IMR-90 (cell line): Measurements from ENCODE around the gene DPF1. TPM values are rescaled to one million over a fixed set of nuclear protein-coding genes. Genes with fewer than 3 reads are reported as not detected.

Experiments used
- ATAC-seq: fragments of 200-7000 bp; cut with Tn5 transposase; 2 replicates; pipeline ENCODE4 v1.9.1; 2020; ENCODE audit warnings: low read depth, mild to moderate bottlenecking, moderate library complexity
- BruUV-seq: library from RNA; stranded (reverse); fragments of 400-500 nt; replicated peaks from 2 replicates; lab custom pipeline; 2021; lab: Mats Ljungman, UMichigan
- CTCF ChIA-PET: fragments of 300-600 bp; formaldehyde crosslinking; extraction: SDS; loops from one replicate; lab custom pipeline; 2021; ENCODE audit warnings: antibody characterized with exemption; lab: Yijun Ruan, JAX
- POLR2A ChIA-PET: fragments of 300-600 bp; sonication (Branson Sonifier 250); formaldehyde crosslinking; loops from one replicate; lab custom pipeline; 2022; ENCODE audit warnings: antibody characterized with exemption; ENCODE audit not compliant: unreplicated experiment; lab: Charles Lee
- DNase-seq: peaks from one replicate; pipeline ENCODE4 v3.0.0; 2013
- H2AFZ ChIP-seq: replicated peaks from 2 replicates; pipeline ENCODE3; 2013; ENCODE audit warnings: low read length, mild to moderate bottlenecking; ENCODE audit not compliant: poor library complexity
- H2AK5ac ChIP-seq: 2 replicates; pipeline ENCODE4 v1.6.1; 2013; ENCODE audit warnings: low read depth, low read length, inconsistent platforms
- H2AK9ac ChIP-seq: replicated peaks from 2 replicates; pipeline ENCODE3; 2013; ENCODE audit warnings: mild to moderate bottlenecking, low read depth, low read length, moderate library complexity; ENCODE audit not compliant: poor library complexity
- H2BK120ac ChIP-seq: 2 replicates; pipeline ENCODE4 v1.6.1; 2013; ENCODE audit warnings: low read depth, low read length, inconsistent platforms
- H2BK15ac ChIP-seq: 3 replicates; pipeline ENCODE4 v1.6.1; 2013; ENCODE audit warnings: low read depth, low read length, inconsistent platforms
- H2BK20ac ChIP-seq: 2 replicates; pipeline ENCODE4 v1.6.1; 2013; ENCODE audit warnings: low read depth, mild to moderate bottlenecking, inconsistent platforms, low read length, moderate library complexity
- H2BK5ac ChIP-seq: 2 replicates; pipeline ENCODE4 v1.6.1; 2013; ENCODE audit warnings: mild to moderate bottlenecking, low read depth, low read length, inconsistent platforms; ENCODE audit not compliant: poor library complexity, severe bottlenecking
- H3K14ac ChIP-seq: replicated peaks from 2 replicates; pipeline ENCODE4 v1.6.1; 2013; ENCODE audit warnings: low read depth, low read length, inconsistent platforms
- H3K18ac ChIP-seq: 2 replicates; pipeline ENCODE4 v1.6.1; 2013; ENCODE audit warnings: low read depth, low read length, control low read depth
- H3K23ac ChIP-seq: 2 replicates; pipeline ENCODE4 v1.6.1; 2013; ENCODE audit warnings: low read depth, low read length, inconsistent platforms
- H3K27ac ChIP-seq: 2 replicates; pipeline ENCODE4 v1.5.1; 2013; ENCODE audit warnings: mild to moderate bottlenecking, control low read depth, low read length; ENCODE audit not compliant: insufficient read depth
- H3K27me3 ChIP-seq: 2 replicates; pipeline ENCODE4 v1.6.1; 2013; ENCODE audit warnings: low read length; ENCODE audit not compliant: control insufficient read depth, insufficient read depth
- H3K36me3 ChIP-seq: 2 replicates; pipeline ENCODE4 v1.6.1; 2013; ENCODE audit warnings: low read length, mixed read lengths; ENCODE audit not compliant: control insufficient read depth, insufficient read depth
- H3K4ac ChIP-seq: 2 replicates; pipeline ENCODE4 v1.6.1; 2013; ENCODE audit warnings: low read depth, low read length, inconsistent platforms
- H3K4me1 ChIP-seq: 2 replicates; pipeline ENCODE4 v1.6.1; 2013; ENCODE audit warnings: low read length, mixed read lengths; ENCODE audit not compliant: control insufficient read depth, insufficient read depth
- H3K4me2 ChIP-seq: 2 replicates; pipeline ENCODE4 v1.6.1; 2013; ENCODE audit warnings: low read depth, mild to moderate bottlenecking, control low read depth, low read length, moderate library complexity
- H3K4me3 ChIP-seq: 2 replicates; pipeline ENCODE4 v1.5.1; 2013; ENCODE audit warnings: low read depth, mild to moderate bottlenecking, control low read depth, low read length, moderate library complexity; ENCODE audit not compliant: insufficient read depth
- H3K56ac ChIP-seq: 2 replicates; pipeline ENCODE4 v1.6.1; 2013; ENCODE audit warnings: low read length, inconsistent platforms; ENCODE audit not compliant: insufficient read depth; ENCODE audit errors: extremely low read depth
- H3K79me1 ChIP-seq, 2 experiments: 2 replicates each; pipeline ENCODE4 v1.6.1; 2013; ENCODE audit warnings: low read length in 2 of 2, inconsistent platforms in 1 of 2, low read depth in 1 of 2
- H3K9ac ChIP-seq: 2 replicates; pipeline ENCODE4 v1.6.1; 2013; ENCODE audit warnings: low read depth, low read length, control low read depth
- H3K9me1 ChIP-seq: 2 replicates; pipeline ENCODE4 v1.6.1; 2013; ENCODE audit warnings: low read length, inconsistent platforms; ENCODE audit not compliant: insufficient read depth
- H3K9me3 ChIP-seq: 2 replicates; pipeline ENCODE4 v1.6.1; 2013; ENCODE audit warnings: low read length; ENCODE audit not compliant: control insufficient read depth, insufficient read depth
- H4K20me1 ChIP-seq: 2 replicates; pipeline ENCODE4 v1.6.1; 2013; ENCODE audit warnings: low read length, inconsistent platforms; ENCODE audit not compliant: insufficient read depth
- H4K5ac ChIP-seq: 2 replicates; pipeline ENCODE4 v1.6.1; 2013; ENCODE audit warnings: mild to moderate bottlenecking, low read depth, low read length, control low read depth
- H4K8ac ChIP-seq, 2 experiments: 2 replicates each; pipeline ENCODE4 v1.6.1; 2013; ENCODE audit warnings: low read depth in 2 of 2, low read length in 2 of 2, control low read depth in 1 of 2, inconsistent platforms in 1 of 2
- H4K91ac ChIP-seq: 2 replicates; pipeline ENCODE4 v1.6.1; 2013; ENCODE audit warnings: low read depth, low read length, inconsistent platforms; ENCODE audit not compliant: insufficient read depth
- BHLHE40 ChIP-seq: fragments of 150-350 bp; IDR thresholded peaks from 2 replicates; pipeline ENCODE4 v1.6.1; 2016; ENCODE audit warnings: mild to moderate bottlenecking, low read depth, low read length
- CEBPB ChIP-seq: IDR thresholded peaks from 2 replicates; pipeline ENCODE4 v1.6.1; 2012; ENCODE audit warnings: low read depth, low read length, improper control_type of control experiment
- CHD1 ChIP-seq: IDR thresholded peaks from 2 replicates; pipeline ENCODE4 v1.6.1; 2012; ENCODE audit warnings: low read depth, low read length, improper control_type of control experiment
- FOS ChIP-seq: fragments of 150-350 bp; IDR thresholded peaks from 2 replicates; pipeline ENCODE4 v1.6.1; 2016; ENCODE audit warnings: low read depth, low read length
- MAFK ChIP-seq: IDR thresholded peaks from 2 replicates; pipeline ENCODE4 v1.6.1; 2012; ENCODE audit warnings: low read depth, low read length, improper control_type of control experiment
- MXI1 ChIP-seq: IDR thresholded peaks from 2 replicates; pipeline ENCODE4 v1.6.1; 2012; ENCODE audit warnings: low read depth, mild to moderate bottlenecking, low read length, moderate library complexity, borderline replicate concordance
- NFE2L2 ChIP-seq: fragments of 150-350 bp; IDR thresholded peaks from 2 replicates; pipeline ENCODE4 v1.6.1; 2016; ENCODE audit warnings: low read depth, mild to moderate bottlenecking, low read length
- POLR2A ChIP-seq: IDR thresholded peaks from 2 replicates; pipeline ENCODE4 v1.6.1; 2012; ENCODE audit warnings: mild to moderate bottlenecking, low read depth, low read length
- RAD21 ChIP-seq: IDR thresholded peaks from 2 replicates; pipeline ENCODE4 v1.6.1; 2012; ENCODE audit warnings: low read length, improper control_type of control experiment
- RFX5 ChIP-seq: IDR thresholded peaks from 2 replicates; pipeline ENCODE4 v1.8.0; 2012; ENCODE audit warnings: low read depth, mild to moderate bottlenecking, low read length, moderate library complexity
- WGBS, 2 experiments: methylation state at CpG; one replicate each; pipeline versions ENCODE4 v1.1.5 to v1.1.7; 2013; ENCODE audit warnings: missing lambda C conversion rate in 2 of 2; ENCODE audit not compliant: insufficient read length in 1 of 2; ENCODE audit errors: extremely low coverage in 2 of 2; 5-methylcytosine and 5-hydroxymethylcytosine counted together
- dilution Hi-C: fragments of 300-500 bp; cut with HindIII; formaldehyde crosslinking; loops from one replicate; pipeline ENCODE4 v1.14.3; 2018; ENCODE audit warnings: low sequenced_read_pairs; ENCODE audit not compliant: unreplicated experiment
- in situ Hi-C: fragments of 300-500 bp; cut with MboI; formaldehyde crosslinking; loops from 3 replicates; pipeline ENCODE4 v1.14.3; 2019; ENCODE audit warnings: low sequenced_read_pairs, inconsistent platforms, mixed read lengths
- intact Hi-C: fragments of 100-400 bp; cut with micrococcal nuclease; formaldehyde crosslinking; loops from 2 replicates; pipeline ENCODE4 v1.10.0; 2022
- polyA plus RNA-seq, 3 experiments: library from polyadenylated mRNA; depleted of rRNA; stranded (reverse); fragments of >200 nt; gene quantifications; 2 replicates each; pipeline ENCODE4 v1.2.3, GENCODE V29; 2012; ENCODE audit warnings: low replicate concordance in 1 of 3
- total RNA-seq: library from RNA; depleted of rRNA; stranded (reverse); fragments of >200 nt; gene quantifications from 2 replicates; pipeline ENCODE4 v1.2.3, GENCODE V29; 2012
- TF ChIP-seq, protein P1 (sequence below): conservative IDR thresholded peaks from 2 replicates; pipeline ENCODE4 v1.5.1; 2012; ENCODE audit warnings: mild to moderate bottlenecking, low read depth, low read length, improper control_type of control experiment
- TF ChIP-seq, protein P2 (sequence below): fragments of 150-350 bp; IDR thresholded peaks from 2 replicates; pipeline ENCODE4 v1.6.1; 2017; ENCODE audit warnings: mild to moderate bottlenecking, antibody characterized with exemption, low read length, low read depth

The DPF1 gene
- total and polyA plus RNA-seq, 2 of the 4 experiments (the other 2 are of a cell fraction): 3.2 to 5.5 TPM

DNA sequence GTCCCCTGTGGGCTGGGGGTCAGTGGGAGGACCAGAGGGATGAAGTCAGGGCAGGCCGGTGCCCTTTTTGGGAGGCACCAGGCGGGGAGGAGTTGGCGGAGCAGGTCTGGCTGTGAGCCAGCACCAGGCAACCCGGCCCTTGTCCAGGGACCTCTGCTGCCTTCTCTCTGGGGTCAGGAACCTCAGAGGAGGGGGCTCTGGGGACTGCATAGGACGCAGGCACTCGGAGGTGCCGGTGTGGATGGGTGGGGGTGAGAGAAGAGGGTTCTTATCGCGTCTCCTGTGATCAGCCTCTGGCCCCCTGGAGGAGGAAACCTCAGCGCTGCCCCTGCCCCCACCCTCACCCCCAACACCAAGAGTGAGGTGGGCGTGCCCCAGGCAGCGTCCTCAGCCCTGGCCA is 16.5 kb downstream of the DPF1 start:
- H2BK120ac ChIP-seq: no peak overlapping the region
- H3K27me3 ChIP-seq: no peaks in the 10 kb centered on the region
- dilution Hi-C loops: no loop called here
- no peak for DNase-seq
- peaks cover 13% of the 10 kb centered on the region for H3K36me3 ChIP-seq
- H3K4me2 ChIP-seq: no peak overlapping the region
- no peak for TF ChIP-seq RFX5
- TF ChIP-seq BHLHE40: no peak
- no peak for TF ChIP-seq MXI1
- no peak for TF ChIP-seq MAFK
- no peak for TF ChIP-seq CEBPB
- no peak for TF ChIP-seq CHD1
- TF ChIP-seq, protein P1, sequence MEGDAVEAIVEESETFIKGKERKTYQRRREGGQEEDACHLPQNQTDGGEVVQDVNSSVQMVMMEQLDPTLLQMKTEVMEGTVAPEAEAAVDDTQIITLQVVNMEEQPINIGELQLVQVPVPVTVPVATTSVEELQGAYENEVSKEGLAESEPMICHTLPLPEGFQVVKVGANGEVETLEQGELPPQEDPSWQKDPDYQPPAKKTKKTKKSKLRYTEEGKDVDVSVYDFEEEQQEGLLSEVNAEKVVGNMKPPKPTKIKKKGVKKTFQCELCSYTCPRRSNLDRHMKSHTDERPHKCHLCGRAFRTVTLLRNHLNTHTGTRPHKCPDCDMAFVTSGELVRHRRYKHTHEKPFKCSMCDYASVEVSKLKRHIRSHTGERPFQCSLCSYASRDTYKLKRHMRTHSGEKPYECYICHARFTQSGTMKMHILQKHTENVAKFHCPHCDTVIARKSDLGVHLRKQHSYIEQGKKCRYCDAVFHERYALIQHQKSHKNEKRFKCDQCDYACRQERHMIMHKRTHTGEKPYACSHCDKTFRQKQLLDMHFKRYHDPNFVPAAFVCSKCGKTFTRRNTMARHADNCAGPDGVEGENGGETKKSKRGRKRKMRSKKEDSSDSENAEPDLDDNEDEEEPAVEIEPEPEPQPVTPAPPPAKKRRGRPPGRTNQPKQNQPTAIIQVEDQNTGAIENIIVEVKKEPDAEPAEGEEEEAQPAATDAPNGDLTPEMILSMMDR: no peak
- TF ChIP-seq, protein P2, sequence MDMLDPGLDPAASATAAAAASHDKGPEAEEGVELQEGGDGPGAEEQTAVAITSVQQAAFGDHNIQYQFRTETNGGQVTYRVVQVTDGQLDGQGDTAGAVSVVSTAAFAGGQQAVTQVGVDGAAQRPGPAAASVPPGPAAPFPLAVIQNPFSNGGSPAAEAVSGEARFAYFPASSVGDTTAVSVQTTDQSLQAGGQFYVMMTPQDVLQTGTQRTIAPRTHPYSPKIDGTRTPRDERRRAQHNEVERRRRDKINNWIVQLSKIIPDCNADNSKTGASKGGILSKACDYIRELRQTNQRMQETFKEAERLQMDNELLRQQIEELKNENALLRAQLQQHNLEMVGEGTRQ: no peak
- no peak for TF ChIP-seq POLR2A
- no peak for TF ChIP-seq FOS
- no peak for TF ChIP-seq RAD21
- TF ChIP-seq NFE2L2: no peak
- H2BK15ac ChIP-seq: no peak overlapping the region
- no peak overlapping the region for H3K27ac ChIP-seq
- H4K20me1 ChIP-seq: peaks cover 11% of the 10 kb centered on the region
- POLR2A ChIA-PET: no interaction called here
- ATAC-seq: no peak
- no peak overlapping the region for H3K23ac ChIP-seq
- no peaks in the 10 kb centered on the region for H3K9me1 ChIP-seq
- H2AFZ ChIP-seq: peak overlapping the region; percentile 1
- no peak overlapping the region for H4K8ac ChIP-seq
- H3K9me3 ChIP-seq: no peaks in the 10 kb centered on the region
- H3K14ac ChIP-seq: no peak overlapping the region
- H3K18ac ChIP-seq: no peak overlapping the region
- intact Hi-C loops: no loop called here
- H3K56ac ChIP-seq: no peak overlapping the region
- H2AK5ac ChIP-seq: no peak overlapping the region
- H2AK9ac ChIP-seq: no peak overlapping the region
- H4K91ac ChIP-seq: no peak overlapping the region
- no peak overlapping the region for H4K5ac ChIP-seq
- no TSS peak for BruUV-seq
- no peak overlapping the region for H3K4ac ChIP-seq
- H3K4me3 ChIP-seq: no peak overlapping the region
- CTCF ChIA-PET: no interaction called here
- WGBS, 2 experiments: no CpG with 5 or more reads among the region's 12 CpGs
- no peaks in the 10 kb centered on the region for H3K79me1 ChIP-seq
- peaks cover 13% of the 10 kb centered on the region for H3K4me1 ChIP-seq
- H2BK5ac ChIP-seq: no peak overlapping the region
- no peak overlapping the region for H2BK20ac ChIP-seq
- in situ Hi-C loops: no loop called here
- no peak overlapping the region for H3K9ac ChIP-seq
